GM18502 (cell line): ENCODE data around the gene MAB21L2.

Source experiments
- ATAC-seq: cut with Tn5 transposase; IDR thresholded peaks from one replicate; pipeline ENCODE4 v1.9.1; 2021; ENCODE audit warnings: mild to moderate bottlenecking; ENCODE audit not compliant: unreplicated experiment, poor library complexity

The MAB21L2 gene

DNA sequence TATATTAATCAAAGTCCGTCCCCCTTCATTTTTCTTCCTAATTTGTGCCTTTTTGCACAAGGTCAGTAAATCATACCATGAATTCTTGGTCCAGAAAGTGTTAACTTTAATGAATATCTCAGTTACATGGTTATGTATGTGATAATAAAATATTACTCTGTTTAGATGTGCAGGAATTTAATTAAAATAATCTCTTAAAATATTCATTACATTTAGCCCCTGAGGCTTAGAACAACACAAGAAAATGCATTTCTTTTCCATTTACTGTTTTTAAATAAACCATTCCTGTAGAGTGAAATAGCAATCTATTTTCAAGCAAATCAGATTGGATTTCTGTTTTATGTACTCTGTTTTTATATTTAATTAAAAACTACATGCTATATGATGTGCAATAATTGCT is 17.6 kb downstream of the MAB21L2 start:
- ATAC-seq, result no peak

- ATAC-seq, result no peak
These were observed 19.0 kb downstream of the MAB21L2 start for GRCh38 chr4:150600812-150601445.

DNA sequence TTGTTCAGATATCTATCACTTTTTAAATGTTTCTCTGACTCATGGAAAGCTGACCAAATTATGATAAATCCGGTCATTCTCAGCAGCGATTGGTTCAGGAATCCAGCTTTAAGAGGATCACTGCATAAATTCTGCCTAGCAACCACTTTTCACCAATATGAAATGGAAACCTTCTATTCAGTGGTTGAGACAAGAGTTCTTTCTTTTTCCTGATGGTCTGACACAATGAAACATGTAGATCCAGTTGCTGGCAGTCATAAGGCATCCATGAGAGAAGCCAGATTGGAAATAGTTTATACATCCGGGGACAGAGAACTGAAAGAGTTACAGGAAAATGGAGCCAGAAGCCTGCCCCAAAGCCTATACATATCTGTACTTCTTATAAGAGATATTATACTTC is 27.2 kb downstream of the MAB21L2 start:
- ATAC-seq, result no peak

DNA sequence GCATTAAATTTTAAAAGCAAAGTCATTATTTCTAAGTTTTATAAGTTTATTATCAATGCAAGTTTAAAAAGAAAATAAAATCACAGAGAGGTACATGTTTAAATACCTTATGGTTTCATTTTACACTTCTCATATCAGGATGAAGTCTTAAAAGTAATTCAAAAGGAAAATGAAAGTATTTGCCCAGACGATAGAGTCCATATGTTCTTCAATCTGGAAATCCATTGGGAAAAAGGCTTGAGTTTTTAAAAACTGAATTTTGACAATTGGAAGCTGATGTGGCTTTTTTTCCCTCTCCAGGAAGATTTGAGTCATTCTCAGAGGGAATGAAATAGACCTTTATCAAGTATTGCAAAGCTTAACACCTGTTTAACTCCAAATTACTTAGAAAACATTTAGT is 37.1 kb downstream of the MAB21L2 start:
- ATAC-seq, result no peak

DNA sequence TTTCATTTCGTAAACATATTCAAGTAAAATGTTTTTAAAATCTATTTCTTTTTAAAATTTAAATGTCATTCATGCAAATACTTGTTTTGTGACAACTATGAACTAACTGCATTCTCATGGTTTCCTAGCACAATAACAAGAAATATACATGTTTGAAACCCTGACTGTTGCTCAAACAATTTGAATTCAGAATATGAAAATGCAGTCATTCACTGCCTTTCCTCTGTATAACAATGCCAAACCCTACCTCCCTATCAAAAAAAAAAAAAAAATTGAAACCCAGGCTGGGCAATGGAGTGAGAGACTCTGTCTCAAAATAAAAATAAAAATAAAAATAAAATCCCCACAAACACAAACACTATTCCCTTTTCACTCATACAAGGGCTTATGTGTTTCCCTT is 42.1 kb downstream of the MAB21L2 start:
- ATAC-seq, result no peak

DNA sequence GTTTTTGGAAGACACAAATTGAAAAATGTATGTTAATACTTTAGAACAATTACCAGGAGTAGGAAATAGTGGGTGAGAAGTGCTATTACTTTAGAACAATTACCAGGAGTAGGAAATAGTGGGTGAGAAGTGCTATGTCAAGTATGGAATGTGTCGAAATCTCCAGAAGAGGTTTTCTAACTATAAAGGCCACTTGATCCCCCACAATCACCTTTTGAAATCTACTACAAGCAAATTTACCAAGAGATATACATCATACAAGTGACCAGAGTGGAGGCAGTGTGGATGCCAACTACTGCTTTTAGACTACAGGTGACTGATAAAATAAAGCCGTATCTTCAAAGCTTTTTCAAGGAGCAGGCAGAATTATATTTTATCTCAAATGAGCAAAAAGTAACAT is 43.1 kb downstream of the MAB21L2 start:
- ATAC-seq, result no peak

DNA sequence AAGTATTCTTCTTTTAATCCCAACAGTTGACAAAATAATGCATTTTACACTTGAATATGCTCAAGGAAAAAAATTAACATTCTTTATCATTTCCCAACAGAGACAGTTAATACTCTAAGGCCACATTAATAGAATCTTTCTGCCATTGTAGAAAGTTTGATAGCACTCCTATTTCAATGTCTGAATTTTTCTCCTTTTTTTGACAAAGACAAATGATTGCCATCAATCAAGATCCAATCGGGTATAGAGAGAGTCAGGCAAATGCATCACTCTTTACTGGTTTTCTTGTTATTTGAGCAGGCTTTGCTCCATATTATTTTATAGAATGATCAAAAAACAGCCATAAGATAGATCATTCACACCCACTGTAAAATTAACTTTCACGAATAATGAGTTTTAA is 46.1 kb downstream of the MAB21L2 start:
- no peak for ATAC-seq

DNA sequence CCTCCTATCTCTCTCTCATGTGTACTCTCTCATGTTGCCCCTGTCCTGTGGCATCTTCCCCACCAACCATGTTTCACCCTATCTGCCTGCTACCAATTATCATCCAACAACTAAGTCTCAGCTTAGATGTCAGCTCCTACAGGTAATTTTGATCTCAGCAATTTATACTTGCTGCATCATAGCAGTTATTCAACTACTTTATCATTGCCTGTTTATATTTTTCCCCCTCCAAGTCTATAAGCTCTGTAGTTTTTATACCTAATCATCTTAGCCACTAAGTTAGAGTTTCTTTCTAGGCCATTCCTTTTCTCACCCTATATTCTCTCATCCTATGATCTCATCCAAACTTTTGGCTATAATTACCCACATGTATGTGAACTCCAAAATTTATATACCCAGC is 50.7 kb downstream of the MAB21L2 start:
- no peak for ATAC-seq
